H1 (cell line): ENCODE results near the gene VEPH1. TPM values are rescaled to one million over a fixed set of nuclear protein-coding genes. Genes with fewer than 3 reads are reported as not detected.

Experiments
- CTCF ChIA-PET: fragments of 300-600 bp; sonication (Branson Sonifier 250); formaldehyde crosslinking; loops from one replicate; lab custom pipeline; 2021; ENCODE audit not compliant: partially characterized antibody; lab: Charles Lee
- POLR2A ChIA-PET: fragments of 300-600 bp; sonication (Branson Sonifier 250); formaldehyde crosslinking; loops from one replicate; lab custom pipeline; 2021; ENCODE audit warnings: inconsistent platforms; ENCODE audit not compliant: partially characterized antibody; lab: Charles Lee
- DNase-seq, 2 experiments: peaks; one replicate each; pipeline versions ENCODE4 v3.0.0 to v3.0.0-alpha.2; 2010 to 2022; ENCODE audit warnings: low spot score in 2 of 2, low read depth in 1 of 2, mixed read lengths in 1 of 2
- FAIRE-seq: peaks from 2 replicates; lab custom pipeline; 2011; peaks lifted over from hg19 to GRCh38; lab: Jason Lieb, UNC
- H2AFZ ChIP-seq: 2 replicates; pipeline ENCODE4 v1.8.1; 2012; ENCODE audit warnings: low read length, inconsistent platforms
- H2AK5ac ChIP-seq: 2 replicates; pipeline ENCODE4 v1.6.1; 2013; ENCODE audit warnings: low read depth, low read length
- H2BK120ac ChIP-seq: replicated peaks from 2 replicates; pipeline ENCODE3; 2013; ENCODE audit warnings: low read depth, low read length, inconsistent platforms
- H2BK12ac ChIP-seq: 2 replicates; pipeline ENCODE4 v1.6.1; 2013; ENCODE audit warnings: low read depth, low read length
- H2BK15ac ChIP-seq: 2 replicates; pipeline ENCODE4 v1.6.1; 2013; ENCODE audit warnings: low read length
- H2BK20ac ChIP-seq: 2 replicates; pipeline ENCODE4 v1.6.1; 2013; ENCODE audit warnings: low read length
- H2BK5ac ChIP-seq: 2 replicates; pipeline ENCODE4 v1.6.1; 2013; ENCODE audit warnings: low read depth, low read length
- H3K14ac ChIP-seq: 2 replicates; pipeline ENCODE4 v1.6.1; 2013; ENCODE audit warnings: inconsistent platforms; ENCODE audit not compliant: insufficient read length
- H3K18ac ChIP-seq: 2 replicates; pipeline ENCODE4 v1.6.1; 2013; ENCODE audit warnings: low read length; ENCODE audit errors: extremely low read depth
- H3K23ac ChIP-seq: 2 replicates; pipeline ENCODE4 v1.6.1; 2013; ENCODE audit warnings: inconsistent platforms; ENCODE audit not compliant: insufficient read length
- H3K23me2 ChIP-seq: 2 replicates; pipeline ENCODE4 v1.6.1; 2013; ENCODE audit warnings: low read depth, low read length
- H3K27ac ChIP-seq: 2 replicates; pipeline ENCODE4 v1.6.1; 2011; ENCODE audit warnings: low read depth, low read length, inconsistent platforms
- H3K27me3 ChIP-seq, 4 experiments: replicated peaks in 1 of 4; 1 replicate in 1 of 4; 2 replicates in 3 of 4; pipeline versions ENCODE4 v1.6.1 to v1.8.1; 2011 to 2013; ENCODE audit warnings: low read length in 3 of 4, mild to moderate bottlenecking in 3 of 4, inconsistent platforms in 2 of 4, mixed read lengths in 2 of 4, moderate library complexity in 1 of 4; ENCODE audit not compliant: control insufficient read depth in 3 of 4, insufficient read depth in 3 of 4; ENCODE audit errors: extremely low read depth in 1 of 4
- H3K36me3 ChIP-seq, 4 experiments: 2 replicates each; pipeline versions ENCODE4 v1.6.1 to v1.8.1; 2011 to 2013; ENCODE audit warnings: mild to moderate bottlenecking in 4 of 4, low read length in 3 of 4, moderate library complexity in 2 of 4, control low read depth in 1 of 4, inconsistent platforms in 1 of 4; ENCODE audit not compliant: insufficient read depth in 4 of 4, control insufficient read depth in 2 of 4
- H3K4ac ChIP-seq: replicated peaks from 2 replicates; pipeline ENCODE3; 2013; ENCODE audit warnings: low read length, low read depth, mixed read lengths, inconsistent platforms; ENCODE audit not compliant: insufficient read length
- H3K4me1 ChIP-seq, 4 experiments: replicated peaks in 1 of 4; 1 replicate in 1 of 4; 2 replicates in 3 of 4; pipeline versions ENCODE4 v1.6.1 to v1.8.1; 2011 to 2013; ENCODE audit warnings: low read length in 3 of 4, inconsistent platforms in 2 of 4, mixed read lengths in 1 of 4; ENCODE audit not compliant: insufficient read depth in 4 of 4, control insufficient read depth in 3 of 4
- H3K4me2 ChIP-seq, 2 experiments: 2 replicates each; pipeline versions ENCODE4 v1.6.1 to v1.8.1; 2011 to 2013; ENCODE audit warnings: low read depth in 2 of 2, low read length in 2 of 2, control low read depth in 1 of 2, inconsistent platforms in 1 of 2, mild to moderate bottlenecking in 1 of 2; ENCODE audit not compliant: insufficient read depth in 1 of 2
- H3K4me3 ChIP-seq, 4 experiments: fragments of 200-600, 300-600 bp in 1 of 4; sonication (generic), shearing (Covaris generic), sonication (Bioruptor Twin) in 1 of 4; 2 replicates each; pipeline versions ENCODE4 v1.5.1 to v1.8.1; 2011 to 2016; ENCODE audit warnings: low read length in 4 of 4, low read depth in 3 of 4, control low read depth in 2 of 4, inconsistent platforms in 2 of 4, mild to moderate bottlenecking in 2 of 4, mixed read lengths in 1 of 4, moderate library complexity in 1 of 4; ENCODE audit not compliant: insufficient read depth in 2 of 4; ENCODE audit errors: extremely low read depth in 1 of 4
- H3K56ac ChIP-seq: replicated peaks from 2 replicates; pipeline ENCODE3; 2013; ENCODE audit warnings: low read depth, mild to moderate bottlenecking, mixed read lengths, low read length, inconsistent platforms; ENCODE audit not compliant: insufficient read length
- H3K79me1 ChIP-seq: 2 replicates; pipeline ENCODE4 v1.6.1; 2013; ENCODE audit warnings: low read depth, low read length, control low read depth
- H3K79me2 ChIP-seq, 2 experiments: 2 replicates each; pipeline versions ENCODE4 v1.6.1 to v1.8.1; 2012 to 2013; ENCODE audit warnings: low read length in 2 of 2, mild to moderate bottlenecking in 2 of 2, inconsistent platforms in 1 of 2; ENCODE audit not compliant: insufficient read depth in 2 of 2, control insufficient read depth in 1 of 2
- H3K9ac ChIP-seq, 4 experiments: replicated peaks in 1 of 4; 1 replicate in 1 of 4; 2 replicates in 3 of 4; pipeline versions ENCODE4 v1.6.1 to v1.8.1; 2011 to 2013; ENCODE audit warnings: low read depth in 3 of 4, low read length in 3 of 4, control low read depth in 2 of 4, mild to moderate bottlenecking in 2 of 4, moderate library complexity in 2 of 4, inconsistent platforms in 1 of 4; ENCODE audit errors: extremely low read depth in 1 of 4
- H3K9me3 ChIP-seq, 2 experiments: 2 replicates each; pipeline versions ENCODE4 v1.6.1 to v1.8.1; 2012 to 2013; ENCODE audit warnings: mild to moderate bottlenecking in 2 of 2, moderate library complexity in 2 of 2, control low read depth in 1 of 2, inconsistent platforms in 1 of 2, low read depth in 1 of 2, low read length in 1 of 2, mixed read lengths in 1 of 2; ENCODE audit not compliant: insufficient read depth in 2 of 2
- H4K20me1 ChIP-seq, 2 experiments: replicated peaks in 1 of 2; 2 replicates each; pipeline versions ENCODE3 to v1.8.1; 2011 to 2013; ENCODE audit warnings: inconsistent platforms in 2 of 2, low read length in 2 of 2, mild to moderate bottlenecking in 1 of 2; ENCODE audit not compliant: insufficient read depth in 2 of 2, control insufficient read depth in 1 of 2
- H4K5ac ChIP-seq: 2 replicates; pipeline ENCODE4 v1.6.1; 2013; ENCODE audit warnings: low read length, low read depth, mixed read lengths, inconsistent platforms; ENCODE audit not compliant: insufficient read length
- H4K8ac ChIP-seq: 2 replicates; pipeline ENCODE4 v1.8.0; 2013; ENCODE audit warnings: mild to moderate bottlenecking, moderate library complexity, low read length, inconsistent platforms; ENCODE audit not compliant: insufficient read depth; ENCODE audit errors: extremely low read depth
- H4K91ac ChIP-seq: replicated peaks from 2 replicates; pipeline ENCODE3; 2013; ENCODE audit warnings: low read length, mixed read lengths, inconsistent platforms; ENCODE audit not compliant: insufficient read length
- ASH2L ChIP-seq: fragments of 200-600, 300-600 bp; sonication (generic); IDR thresholded peaks from one replicate; pipeline ENCODE4 v1.7.1; 2017; ENCODE audit warnings: low read length
- CTCF ChIP-seq, 3 experiments: IDR thresholded peaks; 1 replicate in 2 of 3; 2 replicates in 1 of 3; pipeline versions ENCODE4 v1.5.1 to v1.6.1; 2011; ENCODE audit warnings: low read length in 3 of 3, mild to moderate bottlenecking in 3 of 3, inconsistent platforms in 2 of 3, low read depth in 1 of 3, moderate library complexity in 1 of 3; ENCODE audit not compliant: insufficient read depth in 1 of 3; ENCODE audit errors: control extremely low read depth in 1 of 3
- JUND ChIP-seq: IDR thresholded peaks from 2 replicates; pipeline ENCODE4 v1.6.1; 2011; ENCODE audit warnings: mild to moderate bottlenecking, improper control_type of control experiment, low read length
- KDM5A ChIP-seq: fragments of 200-600 bp; IDR thresholded peaks from 2 replicates; pipeline ENCODE4 v1.7.1; 2012; ENCODE audit warnings: mild to moderate bottlenecking, low read length, inconsistent platforms, mixed read lengths
- RAD21 ChIP-seq, 2 experiments: IDR thresholded peaks in 1 of 2; conservative IDR thresholded peaks in 1 of 2; 2 replicates each; pipeline ENCODE4 v1.6.1; 2011; ENCODE audit warnings: low read depth in 2 of 2, low read length in 2 of 2, improper control_type of control experiment in 1 of 2, inconsistent platforms in 1 of 2, mild to moderate bottlenecking in 1 of 2, moderate library complexity in 1 of 2
- SAP30 ChIP-seq: fragments of 300-600 bp; sonication (generic); IDR thresholded peaks from 2 replicates; pipeline ENCODE4 v1.7.1; 2012; ENCODE audit warnings: low read length, moderate library complexity, mild to moderate bottlenecking, inconsistent platforms; ENCODE audit not compliant: insufficient read depth, insufficient replicate concordance
- SIN3A ChIP-seq, 2 experiments: IDR thresholded peaks in 1 of 2; conservative IDR thresholded peaks in 1 of 2; 2 replicates each; pipeline ENCODE4 v1.6.1; 2011 to 2012; ENCODE audit warnings: low read length in 2 of 2, improper control_type of control experiment in 1 of 2, low read depth in 1 of 2, mild to moderate bottlenecking in 1 of 2
- YY1 ChIP-seq: IDR thresholded peaks from 2 replicates; pipeline ENCODE4 v1.6.1; 2011; ENCODE audit warnings: low read depth, mild to moderate bottlenecking, low read length
- WGBS, 2 experiments: shearing (Covaris generic) in 1 of 2; methylation state at CpG; one replicate each; pipeline versions ENCODE4 v1.1.6 to v1.1.7; 2013 to 2015; ENCODE audit warnings: low lambda C conversion rate in 2 of 2, mixed read lengths in 2 of 2, inconsistent platforms in 1 of 2, low coverage in 1 of 2, missing lambda C conversion rate in 1 of 2; ENCODE audit not compliant: insufficient replicate concordance in 2 of 2, insufficient coverage in 1 of 2, insufficient read length in 1 of 2; ENCODE audit errors: extremely low coverage in 1 of 2, missing lambda C conversion rate in 1 of 2; 5-methylcytosine and 5-hydroxymethylcytosine counted together
- polyA plus RNA-seq, 7 experiments: library from polyadenylated mRNA; depleted of rRNA in 3 of 7; stranded (reverse) in 5 of 7; unstranded in 2 of 7; fragments of >200 nt in 5 of 7; fragments of 200-250 nt in 2 of 7; gene quantifications; 1 replicate in 5 of 7; 2 replicates in 1 of 7; 4 replicates in 1 of 7; pipeline versions ENCODE4 v1.2.1 to v1.2.3, GENCODE V29; 2011 to 2013; ENCODE audit warnings: missing spikeins in 2 of 7, mixed read lengths in 2 of 7
- total RNA-seq: library from RNA; stranded (reverse); fragmentation: NEBNext Ultra II Directional; extraction: Animal tissue kit (Norgen Biotek cat#: 25700); gene quantifications from 2 replicates; pipeline ENCODE4 v1.2.1, GENCODE V29; 2021

VEPH1 gene
- total and polyA plus RNA-seq, 2 of the 8 experiments (the other 6 are each of a cell fraction or from before 2014, with no cell fraction given) = 12.0 to 18.3 TPM

- Histone ChIP-seq H3K23me2 (no peaks in the 10 kb centered on the region), H3K56ac (no peak overlapping the region), H3K79me1 (no peaks in the 10 kb centered on the region), H3K4ac (no peak overlapping the region), H3K27ac (no peak overlapping the region), H2BK5ac (no peak overlapping the region), H3K4me1 (peaks cover 0 to 10% (median 6%) of the 10 kb centered on the region in 4 experiments), H4K91ac (no peak overlapping the region), H3K9ac (no peak overlapping the region), H3K4me3 (peak overlapping the region in 1 of 4 experiments; percentile 11; a peak in 1 of 8 replicates), H3K36me3 (peaks cover 0 to 2% (median 0%) of the 10 kb centered on the region in 4 experiments; a peak in 1 of 8 replicates), H3K14ac (no peak overlapping the region), H2BK120ac (no peak overlapping the region), H3K18ac (no peak overlapping the region), H2BK20ac (no peak overlapping the region), H2BK15ac (no peak overlapping the region), H2BK12ac (no peak overlapping the region), H3K79me2 (no peaks in the 10 kb centered on the region), H4K5ac (no peak overlapping the region), H2AFZ (peak overlapping the region; percentile 22; the same call in 1 of the 2 replicates), H3K9me3 (peaks cover 12 to 18% of the 10 kb centered on the region in 2 experiments), H3K23ac (no peak overlapping the region), H3K4me2 (peak overlapping the region; percentile 8 to 11; a peak in 1 of 4 replicates), H2AK5ac (no peak overlapping the region), H4K8ac (no peak overlapping the region), H3K27me3 (no peaks in the 10 kb centered on the region), H4K20me1 (no peaks in the 10 kb centered on the region)
- DNase-seq (peak in 1 of 2 experiments; percentile 51), FAIRE-seq (peak; percentile 80)
- 59% methylated on average over 7 of the region's 7 CpGs; no CpG with 5 or more reads in 1 of the 2 experiments for WGBS, 2 experiments
- CTCF ChIA-PET = interaction anchor here (0.7 to 1.5 kb wide), 4 partner anchors 8 to 712 kb away, joined by 3 to 8 read pairs (median 3); no protein-coding TSS in a partner anchor
- POLR2A ChIA-PET = interaction anchor here (1.0 kb wide), 1 partner anchor 12 kb away, joined by 3 read pairs; no protein-coding TSS in a partner anchor
- TF ChIP-seq SIN3A (conservative IDR thresholded peaks at IDR 0.05 in 1 of 2, IDR thresholded peaks at IDR 0.05 in 1 of 2; ENCODE audit: low read depth in 1 of 2, low read length in 2 of 2) = no peak
- no peak for TF ChIP-seq SAP30
- TF ChIP-seq JUND = peak; percentile 93
- no peak for TF ChIP-seq KDM5A
- TF ChIP-seq YY1 = 0 out of 2 replicates have a peak, but pooled peaks have one; percentile 46
- no peak for TF ChIP-seq CTCF (IDR thresholded peaks at IDR 0.05; ENCODE audit: control extremely low read depth in 1 of 3, insufficient read depth in 1 of 3, low read depth in 1 of 3, low read length in 3 of 3)
- no peak for TF ChIP-seq RAD21 (IDR thresholded peaks at IDR 0.05 in 1 of 2, conservative IDR thresholded peaks at IDR 0.05 in 1 of 2; ENCODE audit: low read depth in 2 of 2, low read length in 2 of 2)
- peak; percentile 59 for TF ChIP-seq ASH2L
Observed at GRCh38 chr3:157335233-157336076, 167.8 kb downstream of the VEPH1 start.
